HG03439 (cell line): ENCODE results near the gene EIF5AL1.
"Not testable (repeated sequence)": the region's sequence is repeated elsewhere in the genome, so short reads cannot be mapped to it uniquely, and the experiment has no call there.

Experiments
- ATAC-seq: cut with Tn5 transposase; IDR thresholded peaks from one replicate; pipeline ENCODE4 v1.9.1; 2021; ENCODE audit warnings: mild to moderate bottlenecking, moderate library complexity; ENCODE audit not compliant: unreplicated experiment

EIF5AL1 gene

DNA sequence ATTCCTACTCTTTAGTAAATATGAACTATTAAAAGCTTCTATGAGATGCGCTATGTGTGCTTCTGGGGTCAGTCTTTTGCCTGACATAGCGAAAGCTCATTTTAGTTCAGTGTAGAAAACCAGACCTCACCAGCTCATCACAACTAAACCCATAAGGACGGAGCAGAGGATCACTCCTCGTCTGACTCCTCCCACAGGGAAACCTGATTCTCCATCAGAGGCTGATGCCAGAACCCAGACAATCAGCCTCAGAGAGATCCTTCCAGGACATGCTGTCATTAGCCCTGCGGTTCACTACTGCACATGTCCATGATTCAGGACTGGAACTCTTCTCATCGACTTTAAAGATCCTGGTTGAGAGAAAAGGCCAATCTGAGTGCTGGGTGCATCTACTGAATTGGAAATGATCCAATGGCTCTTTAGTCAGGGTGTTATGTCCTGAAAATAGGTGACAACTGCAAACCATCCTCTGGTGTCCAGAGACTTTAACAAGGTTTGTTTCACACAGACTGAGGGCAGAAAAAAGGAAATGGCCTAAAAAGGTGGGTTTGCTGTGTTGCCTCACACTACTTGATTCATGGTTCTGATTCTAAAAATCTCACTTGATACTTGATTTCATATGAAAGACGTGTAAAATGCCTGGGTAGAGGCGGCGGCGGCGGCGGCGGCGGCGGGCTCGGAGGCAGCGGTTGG lies at the start of gene EIF5AL1:
Gene EIF5AL1, plus strand, starts transcription at position 643 of the 693 bp plus-strand sequence. CDS start 117 bp downstream, outside the sequence.
- ATAC-seq, result not testable (repeated sequence)

- ATAC-seq, result no peak
Observed at GRCh38 chr10:79463578-79464496, 48.5 kb upstream of the EIF5AL1 start.

GRCh38 chr10:79465341-79465740 lies 47.0 kb upstream of the EIF5AL1 start:
- ATAC-seq, result no peak

GRCh38 chr10:79468015-79468560 lies 44.2 kb upstream of the EIF5AL1 start:
- no peak for ATAC-seq

DNA sequence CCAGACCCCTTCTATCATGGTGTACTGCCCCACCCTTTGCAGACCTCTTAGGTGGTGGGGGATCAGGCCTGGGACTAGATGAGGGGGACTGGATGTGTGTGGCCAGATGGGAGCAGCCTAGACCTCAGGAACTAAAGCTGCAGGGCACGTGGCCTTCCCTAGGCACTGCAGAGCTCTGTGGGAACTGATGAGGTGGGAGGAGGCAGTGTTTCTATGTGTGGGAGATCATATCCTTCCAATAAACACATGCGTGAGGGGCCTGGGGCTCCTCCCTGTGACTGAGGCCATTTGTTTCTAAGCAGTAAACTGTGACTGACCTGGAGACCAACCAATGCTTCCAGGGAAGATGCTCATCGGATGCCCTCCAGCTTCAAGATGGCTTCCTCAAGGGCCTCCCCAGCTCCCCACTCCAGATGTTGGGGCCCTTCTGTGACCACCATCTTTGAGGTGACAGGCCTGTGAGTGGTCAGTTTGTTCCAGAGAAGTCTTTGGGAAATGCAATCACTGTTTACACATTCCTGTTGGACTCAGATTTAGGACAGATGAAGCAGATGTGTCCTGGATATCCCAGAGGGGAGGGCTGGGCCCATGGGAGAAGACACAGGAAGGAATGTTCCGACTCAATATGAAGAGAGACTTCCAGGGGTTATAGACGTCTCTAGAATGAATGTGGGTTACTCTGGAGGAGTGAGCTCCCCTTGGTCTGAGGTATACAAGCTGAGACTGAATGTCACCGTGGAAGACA lies 43.3 kb upstream of the EIF5AL1 start:
- no peak for ATAC-seq

- no peak for ATAC-seq
Observed at GRCh38 chr10:79470096-79470495, 42.2 kb upstream of the EIF5AL1 start.

GRCh38 chr10:79471776-79472175 lies 40.6 kb upstream of the EIF5AL1 start:
- no peak for ATAC-seq

DNA sequence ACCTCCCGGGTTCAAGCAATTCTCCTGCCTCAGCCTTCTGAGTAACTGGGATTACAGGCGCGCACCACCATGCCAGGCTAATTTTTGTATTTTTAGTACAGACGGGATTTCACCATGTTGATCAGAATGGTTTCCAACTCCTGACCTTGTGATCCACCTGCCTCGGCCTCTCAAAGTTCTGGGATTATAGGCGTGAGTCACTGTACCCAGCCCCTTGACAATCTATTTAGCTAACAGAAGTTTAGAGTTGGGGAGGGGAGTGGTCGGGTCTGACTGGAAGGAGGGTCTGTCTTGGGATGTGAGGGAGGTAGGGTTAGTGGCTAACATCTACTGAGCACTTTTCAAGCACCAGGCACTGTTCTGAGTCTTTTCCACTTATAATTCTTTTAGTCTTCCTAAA lies 39.9 kb upstream of the EIF5AL1 start:
- no peak for ATAC-seq

GRCh38 chr10:79472951-79473350 lies 39.4 kb upstream of the EIF5AL1 start:
- ATAC-seq, result no peak

GRCh38 chr10:79473496-79474095 lies 38.7 kb upstream of the EIF5AL1 start:
- no peak for ATAC-seq

DNA sequence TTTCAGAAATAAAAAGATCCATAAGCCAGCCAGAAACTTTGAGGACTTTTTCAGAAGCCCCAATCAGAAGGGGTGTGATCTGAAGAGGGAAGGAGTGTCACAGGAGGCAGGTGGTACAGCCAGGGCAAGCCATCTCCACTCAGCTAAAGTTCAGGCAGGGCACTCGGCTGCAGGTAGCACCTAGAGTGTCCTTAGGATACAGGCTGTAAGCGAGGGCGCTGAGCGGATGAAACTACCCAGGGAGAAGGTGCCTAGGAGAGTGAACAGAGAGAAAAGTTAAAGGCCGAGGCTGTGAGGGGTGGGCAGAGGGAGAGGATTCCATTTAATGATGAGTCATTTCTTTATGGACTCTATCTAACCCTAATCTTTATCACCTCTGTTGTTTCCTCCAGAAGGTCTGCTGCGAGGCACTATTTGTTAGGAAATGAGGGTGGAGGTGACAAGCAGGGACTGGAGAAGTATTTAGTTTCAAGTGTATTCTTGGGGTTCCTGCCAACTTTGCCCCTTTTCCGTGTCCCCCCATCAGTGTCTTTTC lies 37.1 kb upstream of the EIF5AL1 start:
- ATAC-seq, result no peak

GRCh38 chr10:79475877-79476276 lies 36.5 kb upstream of the EIF5AL1 start:
- ATAC-seq, result no peak

DNA sequence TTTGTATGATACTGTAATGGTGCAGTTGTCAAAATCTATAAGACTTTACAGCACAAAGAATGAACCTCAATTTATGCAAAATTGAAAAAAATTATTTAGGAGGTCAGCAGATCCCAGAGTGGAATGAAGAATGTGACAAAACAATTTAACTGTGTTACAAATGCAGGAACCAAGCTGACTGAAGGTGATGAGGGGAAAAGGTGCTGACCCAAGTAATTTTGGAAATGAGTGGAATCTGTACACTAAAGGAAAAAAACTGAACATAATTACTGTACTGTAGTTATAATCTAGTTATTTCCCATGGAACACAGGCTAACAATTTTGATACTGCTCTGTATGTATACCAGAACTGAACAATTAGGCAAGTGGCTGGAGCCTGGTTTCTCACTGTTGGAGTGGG lies 35.7 kb upstream of the EIF5AL1 start:
- ATAC-seq, result no peak

DNA sequence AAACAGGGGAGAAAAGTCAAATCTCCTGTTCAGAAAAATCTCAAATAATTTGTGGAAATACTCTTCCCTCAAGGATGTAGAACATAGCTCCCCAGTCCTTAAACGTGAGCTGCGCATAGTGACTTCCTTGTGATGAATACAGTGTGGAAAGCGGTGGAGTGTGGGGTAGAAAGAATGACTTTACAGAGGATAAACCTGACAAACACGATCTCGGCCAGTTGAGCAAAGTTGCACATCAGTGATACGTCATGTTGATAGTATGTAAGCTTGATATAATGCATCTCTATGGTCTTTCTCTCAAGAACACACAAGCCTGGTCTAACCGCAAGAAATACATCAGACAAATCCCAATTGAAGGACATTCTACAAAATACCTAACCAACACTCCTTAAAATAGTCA lies 34.9 kb upstream of the EIF5AL1 start:
- no peak for ATAC-seq

DNA sequence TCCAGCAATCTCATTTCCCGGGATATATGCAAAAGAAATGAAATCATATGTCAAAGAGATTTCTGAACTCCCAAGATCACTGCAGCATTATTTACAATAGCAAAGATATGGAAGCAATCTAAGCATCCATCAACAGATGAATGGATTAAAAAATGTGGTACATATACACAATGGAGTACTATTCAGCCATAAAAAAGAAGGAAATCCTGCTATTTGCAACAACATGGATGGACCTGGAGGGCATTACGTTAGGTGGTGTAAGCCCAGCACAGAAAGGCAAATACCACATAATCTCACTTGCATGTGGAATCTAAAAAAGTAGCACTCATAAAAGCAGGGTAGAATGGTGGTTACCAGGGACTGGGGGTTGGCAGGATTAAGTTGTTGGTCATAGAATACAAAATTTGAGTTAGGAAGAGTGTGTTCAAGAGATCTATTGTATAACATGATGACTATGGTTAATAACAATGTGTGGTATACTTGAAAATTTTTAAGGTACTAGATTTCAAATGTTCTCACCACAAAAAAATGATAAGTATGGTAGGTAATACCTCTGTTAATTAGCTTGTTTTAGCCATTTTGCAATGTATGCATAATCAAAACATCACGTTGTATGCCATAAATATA lies 32.9 kb upstream of the EIF5AL1 start:
- no peak for ATAC-seq

- no peak for ATAC-seq
Observed at GRCh38 chr10:79482304-79482703, 30.0 kb upstream of the EIF5AL1 start.

GRCh38 chr10:79482741-79483140 lies 29.6 kb upstream of the EIF5AL1 start:
- no peak for ATAC-seq

DNA sequence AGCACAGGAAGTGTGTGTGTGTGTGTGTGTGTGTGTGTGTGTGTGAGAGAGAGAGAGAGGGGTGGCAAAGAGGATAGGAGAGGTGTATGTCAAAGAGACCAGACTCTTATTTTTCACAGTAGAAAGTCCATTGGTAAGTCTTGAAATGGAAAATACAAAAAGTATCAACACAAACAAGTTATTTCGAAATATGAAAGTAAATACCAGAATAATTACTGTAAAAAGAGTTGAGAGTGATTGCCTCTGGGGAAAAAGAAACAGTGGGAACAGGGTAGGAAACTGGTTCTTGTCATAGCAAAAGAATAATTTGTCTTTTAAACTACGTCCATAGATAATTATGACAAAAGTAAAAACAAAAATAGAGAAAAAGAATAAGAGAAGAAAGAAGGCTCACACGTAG lies 29.0 kb upstream of the EIF5AL1 start:
- no peak for ATAC-seq

GRCh38 chr10:79483948-79484347 lies 28.4 kb upstream of the EIF5AL1 start:
- no peak for ATAC-seq

DNA sequence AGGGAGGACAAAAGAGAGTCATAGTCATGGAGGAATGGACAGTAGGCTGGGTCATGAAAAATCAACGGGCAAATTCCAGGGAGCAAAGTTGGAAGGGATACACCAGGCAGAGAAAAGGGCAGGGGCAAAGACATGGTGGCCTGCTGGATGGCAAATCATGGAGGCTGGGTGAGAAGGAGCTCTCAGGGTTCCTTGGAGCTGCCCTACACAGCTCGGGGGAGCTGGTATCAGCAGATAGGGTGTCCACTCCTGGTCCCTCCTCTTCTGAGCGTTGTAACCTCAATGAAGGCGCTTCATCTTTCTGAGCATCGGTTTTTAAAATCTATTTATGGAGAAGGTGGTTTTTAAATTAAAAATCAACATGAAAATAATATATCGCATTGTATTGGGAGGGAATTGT lies 27.9 kb upstream of the EIF5AL1 start:
- ATAC-seq, result no peak
